NT2/D1 (cell line): ENCODE measurements around the gene HMGB1.

ENCODE experiments used
- DNase-seq: peaks from one replicate; pipeline ENCODE4 v3.0.0-alpha.2; 2011; ENCODE audit warnings: low read depth, low spot score
- H3K27me3 ChIP-seq: 2 replicates; pipeline ENCODE4 v1.6.0; 2011; ENCODE audit warnings: mild to moderate bottlenecking; ENCODE audit not compliant: insufficient read length, insufficient read depth
- H3K36me3 ChIP-seq: 2 replicates; pipeline ENCODE4 v1.6.1; 2011; ENCODE audit warnings: mild to moderate bottlenecking, low read length, mixed read lengths; ENCODE audit not compliant: insufficient read depth, insufficient read length
- H3K4me1 ChIP-seq: 2 replicates; pipeline ENCODE4 v1.5.1; 2011; ENCODE audit not compliant: insufficient read depth, insufficient read length
- H3K4me3 ChIP-seq: 2 replicates; pipeline ENCODE4 v1.5.1; 2011; ENCODE audit warnings: low read depth; ENCODE audit not compliant: insufficient read length
- H3K9ac ChIP-seq: 2 replicates; pipeline ENCODE4 v1.6.0; 2011; ENCODE audit warnings: low read depth; ENCODE audit not compliant: insufficient read length
- H3K9me3 ChIP-seq: 2 replicates; pipeline ENCODE4 v1.5.1; 2011; ENCODE audit warnings: mild to moderate bottlenecking, low read length; ENCODE audit not compliant: insufficient read depth
- SUZ12 ChIP-seq: IDR thresholded peaks from 2 replicates; pipeline ENCODE4 v1.6.1; 2011; ENCODE audit not compliant: insufficient read length, insufficient read depth; ENCODE audit errors: extremely low read depth
- YY1 ChIP-seq: IDR thresholded peaks from 2 replicates; pipeline ENCODE4 v1.6.1; 2011; ENCODE audit not compliant: insufficient read length, insufficient read depth
- ZNF274 ChIP-seq: IDR thresholded peaks from 2 replicates; pipeline ENCODE4 v1.6.1; 2011; ENCODE audit warnings: mild to moderate bottlenecking, low read depth, low read length

Gene HMGB1

GRCh38 chr13:30465593-30466357, at the start of gene HMGB1:
HMGB1 (minus strand) TSS chr13:30465936; CDS start chr13:30463680, 2,256 bp downstream.
- H3K4me1 ChIP-seq: no peaks in the 10 kb centered on the region
- H3K9ac ChIP-seq: peak within 1 kb of the TSS; percentile 90
- TF ChIP-seq YY1: no peak
- TF ChIP-seq SUZ12: no peak
- no peak for TF ChIP-seq ZNF274
- peaks cover 31% of the 10 kb centered on the region for H3K36me3 ChIP-seq
- no peaks in the 10 kb centered on the region for H3K27me3 ChIP-seq
- peak; percentile 95 for DNase-seq
- H3K9me3 ChIP-seq: no peaks in the 10 kb centered on the region
- H3K4me3 ChIP-seq: peak within 1 kb of the TSS; percentile 69

- no peaks in the 10 kb centered on the region for H3K4me1 ChIP-seq
- no peak overlapping the region for H3K4me3 ChIP-seq
- H3K9me3 ChIP-seq: no peaks in the 10 kb centered on the region
- no peaks in the 10 kb centered on the region for H3K27me3 ChIP-seq
- H3K9ac ChIP-seq: no peak overlapping the region
- no peak for DNase-seq
- no peaks in the 10 kb centered on the region for H3K36me3 ChIP-seq
- no peak for TF ChIP-seq ZNF274
- no peak for TF ChIP-seq YY1
- no peak for TF ChIP-seq SUZ12
These were observed 45.2 kb upstream of the HMGB1 start for GRCh38 chr13:30510811-30511371.

GRCh38 chr13:30510091-30510490, 44.4 kb upstream of the HMGB1 start:
- Histone ChIP-seq H3K4me1 (no peaks in the 10 kb centered on the region), H3K4me3 (no peak overlapping the region), H3K9ac (no peak overlapping the region), H3K9me3 (no peaks in the 10 kb centered on the region), H3K27me3 (no peaks in the 10 kb centered on the region), H3K36me3 (no peaks in the 10 kb centered on the region)
- no peak for TF ChIP-seq YY1
- DNase-seq: no peak

GRCh38 chr13:30509254-30510050, 43.7 kb upstream of the HMGB1 start:
- TF ChIP-seq SUZ12 (no peak), YY1 (no peak), ZNF274 (no peak)
- no peak for DNase-seq
- Histone ChIP-seq H3K4me3 (no peak overlapping the region), H3K4me1 (no peaks in the 10 kb centered on the region), H3K9ac (no peak overlapping the region), H3K27me3 (no peaks in the 10 kb centered on the region), H3K9me3 (no peaks in the 10 kb centered on the region), H3K36me3 (no peaks in the 10 kb centered on the region)

GRCh38 chr13:30504081-30504480, 38.3 kb upstream of the HMGB1 start:
- no peak for DNase-seq
- no peak for TF ChIP-seq ZNF274
- TF ChIP-seq SUZ12: no peak
- no peak for TF ChIP-seq YY1
- H3K9me3 ChIP-seq: no peaks in the 10 kb centered on the region
- no peaks in the 10 kb centered on the region for H3K27me3 ChIP-seq
- H3K4me1 ChIP-seq: no peaks in the 10 kb centered on the region
- H3K9ac ChIP-seq: no peak overlapping the region
- no peak overlapping the region for H3K4me3 ChIP-seq
- no peaks in the 10 kb centered on the region for H3K36me3 ChIP-seq

GRCh38 chr13:30502237-30502636, 36.5 kb upstream of the HMGB1 start:
- Histone ChIP-seq H3K36me3 (no peaks in the 10 kb centered on the region), H3K9me3 (no peaks in the 10 kb centered on the region), H3K4me1 (no peaks in the 10 kb centered on the region), H3K9ac (no peak overlapping the region), H3K4me3 (no peak overlapping the region), H3K27me3 (no peaks in the 10 kb centered on the region)
- TF ChIP-seq SUZ12: no peak
- TF ChIP-seq YY1: no peak
- no peak for TF ChIP-seq ZNF274
- DNase-seq: no peak

GRCh38 chr13:30499338-30499737, 33.6 kb upstream of the HMGB1 start:
- H3K27me3 ChIP-seq: no peaks in the 10 kb centered on the region

More at GRCh38 chr13:30499338-30499737, 33.6 kb upstream of the HMGB1 start:
- TF ChIP-seq YY1: no peak
- no peak for TF ChIP-seq SUZ12
- no peak for TF ChIP-seq ZNF274
- Histone ChIP-seq H3K4me3 (no peak overlapping the region), H3K4me1 (no peaks in the 10 kb centered on the region), H3K36me3 (no peaks in the 10 kb centered on the region), H3K9me3 (no peaks in the 10 kb centered on the region), H3K9ac (no peak overlapping the region)
- no peak for DNase-seq
